BJ (cell line): ENCODE results near the gene PIP4K2B. TPM values are rescaled to one million over a fixed set of nuclear protein-coding genes. Genes with fewer than 3 reads are reported as not detected.

Experiments used
- CTCF ChIA-PET: fragments of 350-600 bp; formaldehyde crosslinking; extraction: SDS; loops from one replicate; lab custom pipeline; 2021; ENCODE audit warnings: antibody characterized with exemption, inconsistent platforms; lab: Yijun Ruan, JAX
- POLR2A ChIA-PET: fragments of 300-600 bp; sonication (Branson Sonifier 250); formaldehyde crosslinking; extraction: SDS; loops from one replicate; lab custom pipeline; 2021; ENCODE audit warnings: antibody characterized with exemption; lab: Charles Lee
- DNase-seq: peaks from one replicate; pipeline ENCODE4 v3.0.0-alpha.2; 2011; ENCODE audit warnings: low read depth
- H3K27me3 ChIP-seq: 2 replicates; pipeline ENCODE4 v1.6.0; 2011; ENCODE audit warnings: low read length; ENCODE audit not compliant: control insufficient read depth, insufficient read depth
- H3K36me3 ChIP-seq: 2 replicates; pipeline ENCODE4 v1.5.1; 2011; ENCODE audit warnings: low read length; ENCODE audit not compliant: control insufficient read depth, insufficient read depth
- H3K4me3 ChIP-seq: 2 replicates; pipeline ENCODE4 v1.5.1; 2011; ENCODE audit warnings: low read depth, mild to moderate bottlenecking, control low read depth, low read length
- CTCF ChIP-seq: IDR thresholded peaks from 2 replicates; pipeline ENCODE4 v1.5.1; 2011; ENCODE audit warnings: low read depth, mild to moderate bottlenecking, control low read depth, inconsistent platforms, low read length, moderate library complexity; ENCODE audit not compliant: insufficient read depth
- polyA plus RNA-seq: library from polyadenylated mRNA; depleted of rRNA; stranded (reverse); fragments of >200 nt; gene quantifications from 2 replicates; pipeline ENCODE4 v1.2.3, GENCODE V29; 2011

PIP4K2B gene
- polyA plus RNA-seq, 1 experiment, result 37.2 TPM

- POLR2A ChIA-PET, result interaction anchor here (0.7 kb wide), 1 partner anchor 141 kb away, joined by 4 read pairs; no protein-coding TSS in a partner anchor
- H3K36me3 ChIP-seq, result peaks cover 26% of the 10 kb centered on the region
- CTCF ChIA-PET, result interaction anchor here (1.4 kb wide), 1 partner anchor 10 kb away, joined by 4 read pairs; no protein-coding TSS in a partner anchor
- H3K4me3 ChIP-seq, result no peak overlapping the region
- no peak for TF ChIP-seq CTCF
- H3K27me3 ChIP-seq, result no peaks in the 10 kb centered on the region
- no peak for DNase-seq
These were observed 37.1 kb downstream of the PIP4K2B start for GRCh38 chr17:38762231-38762630.

GRCh38 chr17:38761612-38762011 is 37.7 kb downstream of the PIP4K2B start:
- peaks cover 26% of the 10 kb centered on the region for H3K36me3 ChIP-seq

GRCh38 chr17:38753071-38753506 is 46.3 kb downstream of the PIP4K2B start:
- ChIA-PET CTCF (interaction anchor here (2.6 kb wide), 1 partner anchor 23 kb away, joined by 8 read pairs; the partner anchor contains the start of gene CISD3), POLR2A (interaction anchor here (0.6 kb wide), 1 partner anchor 34 kb away, joined by 9 read pairs; no protein-coding TSS in a partner anchor)
- Histone ChIP-seq H3K36me3 (peaks cover 4% of the 10 kb centered on the region), H3K27me3 (no peaks in the 10 kb centered on the region), H3K4me3 (peak overlapping the region; percentile 90)
- DNase-seq, result no peak
- TF ChIP-seq CTCF, result no peak

More at GRCh38 chr17:38761612-38762011, 37.7 kb downstream of the PIP4K2B start:
- Histone ChIP-seq H3K4me3 (no peak overlapping the region), H3K27me3 (no peaks in the 10 kb centered on the region)
- DNase-seq, result no peak
- peak; percentile 42; the same call in 1 of the 2 replicates for TF ChIP-seq CTCF
- CTCF ChIA-PET, result interaction anchor here (1.4 to 1.7 kb wide), 3 partner anchors 10 to 35 kb away, joined by 3 to 4 read pairs (median 4); no protein-coding TSS in a partner anchor
- POLR2A ChIA-PET, result interaction anchor here (0.7 kb wide), 1 partner anchor 141 kb away, joined by 4 read pairs; no protein-coding TSS in a partner anchor

- TF ChIP-seq CTCF, result no peak
- peak; percentile 98 for DNase-seq
- peak within 1 kb of the TSS; percentile 90 for H3K4me3 ChIP-seq
- POLR2A ChIA-PET, result no interaction called here
- CTCF ChIA-PET, result interaction anchor here (0.6 to 2.6 kb wide), 5 partner anchors 9 to 76 kb away, joined by 3 to 8 read pairs (median 4); partner anchors contain the start of gene CISD3
- H3K36me3 ChIP-seq, result peaks cover 4% of the 10 kb centered on the region
- H3K27me3 ChIP-seq, result no peaks in the 10 kb centered on the region
These were observed 46.9 kb downstream of the PIP4K2B start, which contains the start of gene PSMB3 for GRCh38 chr17:38752308-38753070. Gene PSMB3 (plus strand): TSS chr17:38752741. CDS start chr17:38752827, 86 bp downstream.

GRCh38 chr17:38751808-38752307 is 47.5 kb downstream of the PIP4K2B start:
- TF ChIP-seq CTCF, result no peak
- CTCF ChIA-PET, result interaction anchor here (0.6 to 2.6 kb wide), 5 partner anchors 10 to 75 kb away, joined by 3 to 8 read pairs (median 4); partner anchors contain the start of gene CISD3
- Histone ChIP-seq H3K4me3 (peak overlapping the region; percentile 90), H3K27me3 (no peaks in the 10 kb centered on the region), H3K36me3 (peaks cover 4% of the 10 kb centered on the region)
- POLR2A ChIA-PET, result no interaction called here
- DNase-seq, result peak; percentile 31
